Bronchial epithelial cell (primary cell): ENCODE measurements around the gene SORCS2. TPM values are rescaled to one million over a fixed set of nuclear protein-coding genes. Genes with fewer than 3 reads are reported as not detected.
A peak's percentile ranks its signal among the peaks of the same experiment; 100 is the strongest.

Experiments
- DNase-seq: peaks from one replicate; pipeline ENCODE4 v3.0.0-alpha.2; 2010; ENCODE audit warnings: low read depth
- FAIRE-seq: peaks from 2 replicates; lab custom pipeline; 2011; peaks lifted over from hg19 to GRCh38; lab: Jason Lieb, UNC
- H3K27me3 ChIP-seq: 2 replicates; pipeline ENCODE4 v1.5.1; 2011; ENCODE audit warnings: low read length; ENCODE audit not compliant: control insufficient read depth, insufficient read depth
- H3K36me3 ChIP-seq: 2 replicates; pipeline ENCODE4 v1.5.1; 2011; ENCODE audit warnings: low read length; ENCODE audit not compliant: control insufficient read depth, insufficient read depth
- H3K4me3 ChIP-seq: 2 replicates; pipeline ENCODE4 v1.5.1; 2011; ENCODE audit warnings: mild to moderate bottlenecking, low read depth, low read length, control low read depth
- CTCF ChIP-seq: IDR thresholded peaks from 2 replicates; pipeline ENCODE4 v1.5.1; 2011; ENCODE audit warnings: mild to moderate bottlenecking, moderate library complexity, low read length, control low read depth, inconsistent platforms; ENCODE audit not compliant: insufficient read depth, severe bottlenecking
- total RNA-seq: library from RNA; depleted of rRNA; stranded (reverse); fragments of >200 nt; gene quantifications from 2 replicates; pipeline ENCODE4 v1.2.1, GENCODE V29; 2014

The SORCS2 gene
- total RNA-seq, 1 donor from 2014 or later = under 0.01 TPM

GRCh38 chr4:7322166-7322991 lies 130.0 kb downstream of the SORCS2 start:
- Histone ChIP-seq H3K4me3 (no peak overlapping the region), H3K36me3 (no peaks in the 10 kb centered on the region), H3K27me3 (no peaks in the 10 kb centered on the region)
- TF ChIP-seq CTCF = no peak
- FAIRE-seq (no peak), DNase-seq (no peak)

- DNase-seq = no peak
- Histone ChIP-seq H3K4me3 (no peak overlapping the region), H3K36me3 (no peaks in the 10 kb centered on the region), H3K27me3 (no peaks in the 10 kb centered on the region)
- TF ChIP-seq CTCF = no peak
- FAIRE-seq = no peak
Measured at GRCh38 chr4:7323461-7323871, 131.1 kb downstream of the SORCS2 start.

- TF ChIP-seq CTCF = peak; percentile 8
- no peak for FAIRE-seq
- no peak for DNase-seq
- H3K4me3 ChIP-seq = no peak overlapping the region
- no peaks in the 10 kb centered on the region for H3K27me3 ChIP-seq
- H3K36me3 ChIP-seq = no peaks in the 10 kb centered on the region
Measured at GRCh38 chr4:7323872-7324650, 131.7 kb downstream of the SORCS2 start.

- Histone ChIP-seq H3K36me3 (no peaks in the 10 kb centered on the region), H3K4me3 (no peak overlapping the region), H3K27me3 (no peaks in the 10 kb centered on the region)
- DNase-seq = no peak
- FAIRE-seq = no peak
- TF ChIP-seq CTCF = no peak
Measured at GRCh38 chr4:7324651-7325121, 132.3 kb downstream of the SORCS2 start.

GRCh38 chr4:7325541-7325940 lies 133.2 kb downstream of the SORCS2 start:
- TF ChIP-seq CTCF = no peak
- Histone ChIP-seq H3K27me3 (no peaks in the 10 kb centered on the region), H3K36me3 (no peaks in the 10 kb centered on the region), H3K4me3 (no peak overlapping the region)
- FAIRE-seq (no peak), DNase-seq (no peak)
